SK-N-SH (cell line): ENCODE data around the gene PCBP3. TPM values are rescaled to one million over a fixed set of nuclear protein-coding genes. Genes with fewer than 3 reads are reported as not detected.

Experiments used
- CTCF ChIA-PET: fragments of 300-600, 350-600 bp; formaldehyde crosslinking; extraction: SDS; loops from one replicate; lab custom pipeline; 2021; lab: Yijun Ruan, JAX
- POLR2A ChIA-PET: fragments of 350-600 bp; sonication (Branson Sonifier 250); formaldehyde crosslinking; extraction: SDS; loops from one replicate; lab custom pipeline; 2020; ENCODE audit warnings: antibody characterized with exemption, inconsistent platforms; lab: Yijun Ruan, JAX
- DNase-seq: peaks from one replicate; pipeline ENCODE4 v3.0.0; 2012
- H2AFZ ChIP-seq: fragments of 200-600 bp; sonication (generic); 2 replicates; pipeline ENCODE4 v1.8.1; 2016; ENCODE audit warnings: antibody characterized with exemption, mild to moderate bottlenecking, low read depth
- H3F3A ChIP-seq: fragments of 200-600 bp; sonication (generic); replicated peaks from 2 replicates; pipeline ENCODE3; 2016; ENCODE audit warnings: antibody characterized with exemption, mild to moderate bottlenecking; ENCODE audit not compliant: insufficient read depth
- H3K27ac ChIP-seq, 2 experiments: fragments of 200-500 bp in 1 of 2; fragments of 200-600 bp in 1 of 2; sonication (Bioruptor generic) in 1 of 2; sonication (generic), shearing (Covaris generic) in 1 of 2; 2 replicates each; pipeline versions ENCODE4 v1.5.1 to v1.6.1; 2014 to 2016; ENCODE audit warnings: low read depth in 2 of 2, inconsistent platforms in 1 of 2, low read length in 1 of 2, mild to moderate bottlenecking in 1 of 2, mixed read lengths in 1 of 2
- H3K27me3 ChIP-seq: fragments of 200-600 bp; sonication (generic), shearing (Covaris generic); 2 replicates; pipeline ENCODE4 v1.6.1; 2016; ENCODE audit warnings: mixed run types; ENCODE audit not compliant: insufficient read depth
- H3K36me3 ChIP-seq, 2 experiments: fragments of 200-500 bp in 1 of 2; fragments of 200-600 bp in 1 of 2; sonication (Bioruptor generic) in 1 of 2; sonication (generic) in 1 of 2; replicated peaks in 1 of 2; 2 replicates each; pipeline versions ENCODE3 to v1.5.1; 2014 to 2016; ENCODE audit warnings: low read length in 1 of 2, mild to moderate bottlenecking in 1 of 2; ENCODE audit not compliant: insufficient read depth in 2 of 2, control insufficient read depth in 1 of 2
- H3K4me1 ChIP-seq, 2 experiments: fragments of 200-500 bp in 1 of 2; fragments of 200-600 bp in 1 of 2; sonication (Bioruptor generic) in 1 of 2; sonication (generic), shearing (Covaris generic) in 1 of 2; 2 replicates each; pipeline versions ENCODE4 v1.5.1 to v1.6.1; 2014 to 2016; ENCODE audit warnings: low read depth in 1 of 2, low read length in 1 of 2, mixed run types in 1 of 2; ENCODE audit not compliant: insufficient read depth in 2 of 2, control insufficient read depth in 1 of 2
- H3K4me2 ChIP-seq: fragments of 200-600 bp; sonication (generic), shearing (Covaris generic); 2 replicates; pipeline ENCODE4 v1.6.1; 2017; ENCODE audit warnings: mixed run types
- H3K4me3 ChIP-seq, 2 experiments: fragments of 200-500 bp in 1 of 2; fragments of 200-600 bp in 1 of 2; sonication (Bioruptor generic) in 1 of 2; sonication (generic), shearing (Covaris generic) in 1 of 2; 2 replicates each; pipeline versions ENCODE4 v1.5.1 to v1.8.1; 2014 to 2016; ENCODE audit warnings: low read depth in 2 of 2, inconsistent platforms in 1 of 2, low read length in 1 of 2, mild to moderate bottlenecking in 1 of 2, mixed read lengths in 1 of 2, moderate library complexity in 1 of 2
- H3K79me2 ChIP-seq: fragments of 200-600 bp; sonication (generic); 2 replicates; pipeline ENCODE4 v1.8.1; 2017; ENCODE audit warnings: mild to moderate bottlenecking; ENCODE audit not compliant: insufficient read depth
- H3K9ac ChIP-seq: fragments of 200-600 bp; sonication (generic); 2 replicates; pipeline ENCODE4 v1.6.1; 2017; ENCODE audit warnings: mixed run types
- H3K9me2 ChIP-seq: fragments of 200-600 bp; sonication (generic); 2 replicates; pipeline ENCODE4 v1.6.1; 2017; ENCODE audit warnings: mixed run types
- H3K9me3 ChIP-seq: fragments of 200-600 bp; sonication (generic); 2 replicates; pipeline ENCODE4 v1.6.1; 2017; ENCODE audit warnings: mixed run types, mild to moderate bottlenecking, moderate library complexity
- H4K20me1 ChIP-seq: fragments of 200-600 bp; sonication (generic); 2 replicates; pipeline ENCODE4 v1.6.1; 2017; ENCODE audit warnings: mild to moderate bottlenecking, mixed run types; ENCODE audit not compliant: insufficient read depth
- CHD2 ChIP-seq: fragments of 150-350 bp; IDR thresholded peaks from 2 replicates; pipeline ENCODE4 v1.6.1; 2018; ENCODE audit warnings: low read length; ENCODE audit not compliant: partially characterized antibody
- CTCF ChIP-seq: fragments of 200-600 bp; sonication (generic); IDR thresholded peaks from 2 replicates; pipeline ENCODE4 v1.6.1; 2017; ENCODE audit warnings: antibody characterized with exemption, mild to moderate bottlenecking, moderate library complexity
- ELF1 ChIP-seq: IDR thresholded peaks from 2 replicates; pipeline ENCODE4 v1.4.0; 2012
- EZH2phosphoT487 ChIP-seq: fragments of 200-600 bp; sonication (generic); IDR thresholded peaks from 2 replicates; pipeline ENCODE4 v1.6.1; 2017; ENCODE audit warnings: low read depth, mixed run types, mild to moderate bottlenecking, antibody characterized with exemption, moderate library complexity, borderline replicate concordance
- FOSL2 ChIP-seq: IDR thresholded peaks from 2 replicates; pipeline ENCODE4 v1.4.0; 2012; ENCODE audit warnings: low read depth, mild to moderate bottlenecking, moderate library complexity, borderline replicate concordance
- GABPA ChIP-seq: IDR thresholded peaks from 2 replicates; pipeline ENCODE4 v1.4.0; 2012; ENCODE audit warnings: low read depth, mild to moderate bottlenecking
- GATA2 ChIP-seq: sonication (generic); formaldehyde crosslinking; IDR thresholded peaks from 2 replicates; pipeline ENCODE4 v1.5.0; 2020; ENCODE audit warnings: mild to moderate bottlenecking, missing genetic modification reagents
- IRF3 ChIP-seq: fragments of 150-350 bp; IDR thresholded peaks from 2 replicates; pipeline ENCODE4 v1.6.1; 2016; ENCODE audit warnings: mild to moderate bottlenecking, low read depth, low read length
- JUND ChIP-seq: IDR thresholded peaks from 2 replicates; pipeline ENCODE4 v1.4.0; 2012
- MEF2A ChIP-seq: IDR thresholded peaks from 2 replicates; pipeline ENCODE4 v1.4.0; 2012; ENCODE audit warnings: low read depth, borderline replicate concordance
- NFIC ChIP-seq: IDR thresholded peaks from 2 replicates; pipeline ENCODE4 v1.4.0; 2012; ENCODE audit warnings: borderline replicate concordance
- NRF1 ChIP-seq: IDR thresholded peaks from 2 replicates; pipeline ENCODE4 v1.6.1; 2012; ENCODE audit warnings: low read depth, mild to moderate bottlenecking, low read length
- POLR2AphosphoS5 ChIP-seq: IDR thresholded peaks from 2 replicates; pipeline ENCODE4 v1.6.1; 2012; ENCODE audit warnings: low read depth, low read length
- RAD21 ChIP-seq: IDR thresholded peaks from 2 replicates; pipeline ENCODE4 v1.6.1; 2012; ENCODE audit warnings: mild to moderate bottlenecking, low read length
- RCOR1 ChIP-seq: fragments of 150-350 bp; IDR thresholded peaks from 2 replicates; pipeline ENCODE4 v1.6.1; 2017; ENCODE audit warnings: antibody characterized with exemption, low read length
- RXRA ChIP-seq: IDR thresholded peaks from 2 replicates; pipeline ENCODE4 v1.4.0; 2012; ENCODE audit warnings: low read depth, mild to moderate bottlenecking, borderline replicate concordance
- SIN3A ChIP-seq: IDR thresholded peaks from 2 replicates; pipeline ENCODE4 v1.6.1; 2012; ENCODE audit warnings: low read depth, mild to moderate bottlenecking, low read length, moderate library complexity, borderline replicate concordance
- TAF1 ChIP-seq: IDR thresholded peaks from 2 replicates; pipeline ENCODE4 v1.6.1; 2012; ENCODE audit warnings: low read depth, mild to moderate bottlenecking, low read length, moderate library complexity, borderline replicate concordance
- USF1 ChIP-seq: IDR thresholded peaks from 2 replicates; pipeline ENCODE4 v1.4.0; 2012; ENCODE audit warnings: low read depth, borderline replicate concordance
- USF2 ChIP-seq: fragments of 150-350 bp; IDR thresholded peaks from 2 replicates; pipeline ENCODE4 v1.6.1; 2017; ENCODE audit warnings: antibody characterized with exemption, low read length, low read depth, borderline replicate concordance
- ZBTB33 ChIP-seq: IDR thresholded peaks from 2 replicates; pipeline ENCODE4 v1.4.0; 2012; ENCODE audit warnings: low read depth, borderline replicate concordance
- WGBS: methylation state at CpG from one replicate; pipeline ENCODE4 v1.1.6; 2017; ENCODE audit warnings: low lambda C conversion rate; 5-methylcytosine and 5-hydroxymethylcytosine counted together
- polyA plus RNA-seq, 3 experiments: library from polyadenylated mRNA; depleted of rRNA; stranded (reverse); fragments of >200 nt; gene quantifications; 2 replicates each; pipeline ENCODE4 v1.2.3, GENCODE V29; 2012

The PCBP3 gene
- polyA plus RNA-seq, 1 of the 3 experiments (the other 2 are of a cell fraction): 9.5 TPM

- Histone ChIP-seq H3K4me1 (peaks cover 0 to 5% of the 10 kb centered on the region in 2 experiments; a peak in 1 of 4 replicates), H3K4me2 (no peak overlapping the region), H3K9ac (no peak overlapping the region), H3K27me3 (no peaks in the 10 kb centered on the region; the same call in 1 of the 2 replicates), H3K79me2 (no peaks in the 10 kb centered on the region), H3K36me3 (no peaks in the 10 kb centered on the region), H3K4me3 (no peak overlapping the region), H3F3A (peaks cover 7% of the 10 kb centered on the region), H3K9me2 (no peaks in the 10 kb centered on the region), H3K9me3 (no peaks in the 10 kb centered on the region), H4K20me1 (no peaks in the 10 kb centered on the region), H3K27ac (no peak overlapping the region), H2AFZ (no peak overlapping the region)
- POLR2A ChIA-PET: no interaction called here
- WGBS: 92% methylated on average over 22 of the region's 22 CpGs
- CTCF ChIA-PET: interaction anchor here (1.2 kb wide), 1 partner anchor 15 kb away, joined by 4 read pairs; no protein-coding TSS in a partner anchor
- no peak for DNase-seq
- TF ChIP-seq EZH2phosphoT487 (no peak), NRF1 (no peak), GABPA (no peak), POLR2AphosphoS5 (no peak)
Observed at GRCh38 chr21:45630876-45631275, 12.6 kb upstream of the PCBP3 start.

GRCh38 chr21:45631540-45631939, 12.0 kb upstream of the PCBP3 start:
- H3K9me3 ChIP-seq: no peaks in the 10 kb centered on the region

More at GRCh38 chr21:45631540-45631939, 12.0 kb upstream of the PCBP3 start:
- ChIA-PET POLR2A (no interaction called here), CTCF (interaction anchor here (1.2 kb wide), 1 partner anchor 16 kb away, joined by 4 read pairs; no protein-coding TSS in a partner anchor)
- H3K27ac ChIP-seq: no peak overlapping the region
- H3K9ac ChIP-seq: no peak overlapping the region
- no peak for TF ChIP-seq NFIC
- TF ChIP-seq SIN3A: no peak
- TF ChIP-seq ELF1: no peak
- no peak for TF ChIP-seq RAD21
- TF ChIP-seq MEF2A: no peak
- TF ChIP-seq RXRA: no peak
- no peak for TF ChIP-seq TAF1
- TF ChIP-seq EZH2phosphoT487: no peak
- no peak for TF ChIP-seq CHD2
- TF ChIP-seq JUND: no peak
- no peak for TF ChIP-seq USF1
- TF ChIP-seq FOSL2: no peak
- TF ChIP-seq IRF3: no peak
- TF ChIP-seq ZBTB33: no peak
- no peak for TF ChIP-seq GATA2 (CRISPR knock-in tag)
- no peak for TF ChIP-seq NRF1
- TF ChIP-seq RCOR1: no peak
- no peak for TF ChIP-seq USF2
- TF ChIP-seq CTCF: no peak
- H3K79me2 ChIP-seq: no peaks in the 10 kb centered on the region
- DNase-seq: no peak
- H3K4me3 ChIP-seq: no peak overlapping the region
- H3K4me2 ChIP-seq: no peak overlapping the region
- no peak overlapping the region for H2AFZ ChIP-seq
- H3K27me3 ChIP-seq: no peaks in the 10 kb centered on the region; the same call in 1 of the 2 replicates
- WGBS: 63% methylated on average over 7 of the region's 11 CpGs
- H3K36me3 ChIP-seq: no peaks in the 10 kb centered on the region
- no peaks in the 10 kb centered on the region for H4K20me1 ChIP-seq
- no peaks in the 10 kb centered on the region for H3K9me2 ChIP-seq
- H3F3A ChIP-seq: peaks cover 9% of the 10 kb centered on the region
- peaks cover 0 to 5% of the 10 kb centered on the region in 2 experiments; a peak in 1 of 4 replicates for H3K4me1 ChIP-seq
